ENCODE data around the gene CUL9. TPM values are rescaled to one million over a fixed set of nuclear protein-coding genes. Genes with fewer than 3 reads are reported as not detected.

CUL9 gene
- total RNA-seq, 1 experiment from 2014 or later, result 30.4 TPM

GRCh38 chr6:43176423-43176786 is 5.6 kb upstream of the CUL9 start:
- no peak for ATAC-seq
- peaks cover 31% of the 10 kb centered on the region for H3K36me3 ChIP-seq (ENCODE audit: low read depth, low read length)
- no peak overlapping the region for H2AFZ ChIP-seq (ENCODE audit: low read length)
- ChIA-PET POLR2A (ENCODE audit: unreplicated experiment) (no interaction called here), CTCF (no interaction called here)
- peaks cover 11% of the 10 kb centered on the region for H4K20me1 ChIP-seq (ENCODE audit: low read length)
- no peak overlapping the region for H3K4me3 ChIP-seq (ENCODE audit: low read length)
- BruUV-seq (replicated peaks), result no TSS peak
- H3K27me3 ChIP-seq (ENCODE audit: low read length), result no peaks in the 10 kb centered on the region
- H3K4me2 ChIP-seq (ENCODE audit: low read length), result no peak overlapping the region
- peaks cover 27% of the 10 kb centered on the region for H3K4me1 ChIP-seq (ENCODE audit: insufficient read depth, low read length)
- no peaks in the 10 kb centered on the region for H3F3A ChIP-seq (ENCODE audit: low read length, unreplicated experiment)
- H3K27ac ChIP-seq (ENCODE audit: low read length), result no peak overlapping the region
- TF ChIP-seq EZH2phosphoT487 (IDR thresholded peaks at IDR 0.05; ENCODE audit: borderline replicate concordance, low read length) (no peak), EZH2 (IDR thresholded peaks at IDR 0.05; ENCODE audit: low read length, unreplicated experiment) (no peak), CTCF (conservative IDR thresholded peaks at IDR 0.05; ENCODE audit: low read depth, low read length) (no peak)
- H3K79me2 ChIP-seq (ENCODE audit: low read length), result peaks cover 38% of the 10 kb centered on the region
- intact Hi-C loops (cut with micrococcal nuclease), result no loop called here
- no peaks in the 10 kb centered on the region for H3K9me3 ChIP-seq (ENCODE audit: low read length)
- DNase-seq, result no peak
- H3K9me2 ChIP-seq (replicated peaks; ENCODE audit: low read length), result no peaks in the 10 kb centered on the region
- H3K9ac ChIP-seq (ENCODE audit: low read length), result no peak overlapping the region

GRCh38 chr6:43178150-43178549 is 3.8 kb upstream of the CUL9 start:
- Histone ChIP-seq H3K27me3 (ENCODE audit: low read length) (no peaks in the 10 kb centered on the region), H3K4me1 (ENCODE audit: insufficient read depth, low read length) (peaks cover 32% of the 10 kb centered on the region), H3K36me3 (ENCODE audit: low read depth, low read length) (peaks cover 31% of the 10 kb centered on the region), H2AFZ (ENCODE audit: low read length) (no peak overlapping the region), H3F3A (ENCODE audit: low read length, unreplicated experiment) (no peaks in the 10 kb centered on the region), H3K9me2 (replicated peaks; ENCODE audit: low read length) (no peaks in the 10 kb centered on the region), H3K4me2 (ENCODE audit: low read length) (no peak overlapping the region), H3K27ac (ENCODE audit: low read length) (no peak overlapping the region), H3K79me2 (ENCODE audit: low read length) (peaks cover 23% of the 10 kb centered on the region), H3K9me3 (ENCODE audit: low read length) (no peaks in the 10 kb centered on the region), H3K9ac (ENCODE audit: low read length) (no peak overlapping the region), H4K20me1 (ENCODE audit: low read length) (peaks cover 5% of the 10 kb centered on the region), H3K4me3 (ENCODE audit: low read length) (no peak overlapping the region)
- ATAC-seq, result no peak
- DNase-seq, result no peak
- ChIA-PET POLR2A (ENCODE audit: unreplicated experiment) (no interaction called here), CTCF (no interaction called here)
- BruUV-seq (replicated peaks), result no TSS peak
- TF ChIP-seq EZH2 (IDR thresholded peaks at IDR 0.05; ENCODE audit: low read length, unreplicated experiment) (no peak), CTCF (conservative IDR thresholded peaks at IDR 0.05; ENCODE audit: low read depth, low read length) (no peak), EZH2phosphoT487 (IDR thresholded peaks at IDR 0.05; ENCODE audit: borderline replicate concordance, low read length) (no peak)
- intact Hi-C loops (cut with micrococcal nuclease), result no loop called here

- ChIA-PET POLR2A (ENCODE audit: unreplicated experiment) (no interaction called here), CTCF (interaction anchor here (0.6 kb wide), 1 partner anchor 289 kb away, joined by 3 read pairs; a partner anchor contains a TSS)
- no peak for TF ChIP-seq CTCF (conservative IDR thresholded peaks at IDR 0.05; ENCODE audit: low read depth, low read length)
- no peak for TF ChIP-seq EZH2phosphoT487 (IDR thresholded peaks at IDR 0.05; ENCODE audit: borderline replicate concordance, low read length)
- TF ChIP-seq EZH2 (IDR thresholded peaks at IDR 0.05; ENCODE audit: low read length, unreplicated experiment), result no peak
- no peak overlapping the region for H3K9ac ChIP-seq (ENCODE audit: low read length)
- H3K79me2 ChIP-seq (ENCODE audit: low read length), result peaks cover 14% of the 10 kb centered on the region
- no peak overlapping the region for H3K27ac ChIP-seq (ENCODE audit: low read length)
- H3K9me3 ChIP-seq (ENCODE audit: low read length), result no peaks in the 10 kb centered on the region
- H3K4me1 ChIP-seq (ENCODE audit: insufficient read depth, low read length), result peaks cover 22% of the 10 kb centered on the region
- ATAC-seq, result no peak
- no TSS peak for BruUV-seq (replicated peaks)
- no peaks in the 10 kb centered on the region for H4K20me1 ChIP-seq (ENCODE audit: low read length)
- H3K36me3 ChIP-seq (ENCODE audit: low read depth, low read length), result peaks cover 31% of the 10 kb centered on the region
- intact Hi-C loops (cut with micrococcal nuclease), result no loop called here
- no peak for DNase-seq
- H3K4me3 ChIP-seq (ENCODE audit: low read length), result no peak overlapping the region
- no peaks in the 10 kb centered on the region for H3K27me3 ChIP-seq (ENCODE audit: low read length)
- H3K9me2 ChIP-seq (replicated peaks; ENCODE audit: low read length), result no peaks in the 10 kb centered on the region
- no peak overlapping the region for H2AFZ ChIP-seq (ENCODE audit: low read length)
- no peaks in the 10 kb centered on the region for H3F3A ChIP-seq (ENCODE audit: low read length, unreplicated experiment)
- H3K4me2 ChIP-seq (ENCODE audit: low read length), result no peak overlapping the region
Observed at GRCh38 chr6:43178951-43179830, 2.8 kb upstream of the CUL9 start.
